Measurements from ENCODE around the gene AKAP13.

AKAP13 gene

DNA sequence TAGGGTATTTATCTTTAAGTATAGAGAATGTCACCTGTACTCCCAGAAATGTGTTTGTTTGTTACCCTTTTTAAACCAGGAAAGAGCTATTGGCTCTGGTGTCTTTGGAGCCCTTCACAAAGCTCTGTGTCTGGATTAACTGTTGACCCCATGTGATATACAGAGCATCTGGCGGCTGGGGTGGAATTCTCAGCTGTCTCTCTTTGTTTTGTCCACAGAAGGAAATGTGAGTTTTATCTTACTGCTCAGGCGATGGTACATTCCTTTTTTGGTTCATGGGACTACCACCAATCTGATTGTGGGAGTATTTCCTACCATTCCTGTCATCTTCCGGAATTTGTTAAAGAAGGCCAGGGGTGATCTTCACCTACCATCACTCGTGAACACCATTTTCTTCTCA is 120.3 kb downstream of the AKAP13 start:
- H3F3A ChIP-seq (ENCODE audit: insufficient read depth) = peaks cover 39% of the 10 kb centered on the region
- H3K9ac ChIP-seq (ENCODE audit: low read length) = no peak overlapping the region
- H3K9me3 ChIP-seq (ENCODE audit: insufficient read depth, low read length) = no peaks in the 10 kb centered on the region
- H3K27me3 ChIP-seq (ENCODE audit: low read length) = no peaks in the 10 kb centered on the region
- H3K79me2 ChIP-seq (ENCODE audit: insufficient read depth, low read length) = peaks cover 100% of the 10 kb centered on the region
- no peak for TF ChIP-seq EZH2phosphoT487 (conservative IDR thresholded peaks at IDR 0.05; ENCODE audit: low read length)
- TF ChIP-seq, protein P1, sequence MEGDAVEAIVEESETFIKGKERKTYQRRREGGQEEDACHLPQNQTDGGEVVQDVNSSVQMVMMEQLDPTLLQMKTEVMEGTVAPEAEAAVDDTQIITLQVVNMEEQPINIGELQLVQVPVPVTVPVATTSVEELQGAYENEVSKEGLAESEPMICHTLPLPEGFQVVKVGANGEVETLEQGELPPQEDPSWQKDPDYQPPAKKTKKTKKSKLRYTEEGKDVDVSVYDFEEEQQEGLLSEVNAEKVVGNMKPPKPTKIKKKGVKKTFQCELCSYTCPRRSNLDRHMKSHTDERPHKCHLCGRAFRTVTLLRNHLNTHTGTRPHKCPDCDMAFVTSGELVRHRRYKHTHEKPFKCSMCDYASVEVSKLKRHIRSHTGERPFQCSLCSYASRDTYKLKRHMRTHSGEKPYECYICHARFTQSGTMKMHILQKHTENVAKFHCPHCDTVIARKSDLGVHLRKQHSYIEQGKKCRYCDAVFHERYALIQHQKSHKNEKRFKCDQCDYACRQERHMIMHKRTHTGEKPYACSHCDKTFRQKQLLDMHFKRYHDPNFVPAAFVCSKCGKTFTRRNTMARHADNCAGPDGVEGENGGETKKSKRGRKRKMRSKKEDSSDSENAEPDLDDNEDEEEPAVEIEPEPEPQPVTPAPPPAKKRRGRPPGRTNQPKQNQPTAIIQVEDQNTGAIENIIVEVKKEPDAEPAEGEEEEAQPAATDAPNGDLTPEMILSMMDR (IDR thresholded peaks at IDR 0.05; ENCODE audit: insufficient read depth, low read length, poor library complexity, severe bottlenecking) = no peak
- no peak overlapping the region for H3K4me3 ChIP-seq (ENCODE audit: insufficient read depth, low read length, poor library complexity, severe bottlenecking)
- no peak overlapping the region for H3K4me2 ChIP-seq (ENCODE audit: low read depth, low read length, poor library complexity, severe bottlenecking)
- H3K9me2 ChIP-seq (replicated peaks; ENCODE audit: insufficient read depth, low read length) = no peaks in the 10 kb centered on the region
- H4K20me1 ChIP-seq (ENCODE audit: low read depth, low read length) = 0 out of 2 replicates have a peak, but pooled peaks cover 4% of the 10 kb centered on the region
- no peak overlapping the region for H2AFZ ChIP-seq (ENCODE audit: low read depth, low read length, severe bottlenecking)
- H3K27ac ChIP-seq (ENCODE audit: low read depth, low read length) = no peak overlapping the region
- no peaks in the 10 kb centered on the region for H3K36me3 ChIP-seq (ENCODE audit: low read length)

DNA sequence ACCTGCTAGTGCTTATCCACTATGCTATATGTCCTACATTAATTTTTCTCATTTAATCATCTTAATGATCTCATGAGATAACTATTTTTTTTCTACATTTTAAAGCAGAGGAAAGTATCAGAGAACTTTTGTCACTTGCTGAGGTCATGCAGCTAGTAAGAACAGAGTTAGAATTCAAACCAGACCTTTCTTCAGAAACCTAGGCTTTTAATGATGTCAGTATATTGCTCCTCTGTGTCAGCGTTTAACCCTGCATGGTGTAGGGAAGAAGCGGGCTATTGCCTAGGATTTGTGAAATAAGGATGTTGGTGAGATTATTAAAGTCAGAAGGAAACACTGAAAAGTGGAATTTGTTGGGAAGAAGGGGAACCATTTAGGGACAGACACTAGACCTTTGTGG is 121.2 kb downstream of the AKAP13 start:
- Histone ChIP-seq H3F3A (ENCODE audit: insufficient read depth) (peaks cover 39% of the 10 kb centered on the region), H3K4me3 (ENCODE audit: insufficient read depth, low read length, poor library complexity, severe bottlenecking) (no peak overlapping the region), H3K9ac (ENCODE audit: low read length) (no peak overlapping the region), H3K27me3 (ENCODE audit: low read length) (no peaks in the 10 kb centered on the region), H4K20me1 (ENCODE audit: low read depth, low read length) (0 out of 2 replicates have a peak, but pooled peaks cover 4% of the 10 kb centered on the region), H3K79me2 (ENCODE audit: insufficient read depth, low read length) (peaks cover 100% of the 10 kb centered on the region), H3K36me3 (ENCODE audit: low read length) (no peaks in the 10 kb centered on the region), H2AFZ (ENCODE audit: low read depth, low read length, severe bottlenecking) (no peak overlapping the region), H3K4me2 (ENCODE audit: low read depth, low read length, poor library complexity, severe bottlenecking) (no peak overlapping the region), H3K9me3 (ENCODE audit: insufficient read depth, low read length) (no peaks in the 10 kb centered on the region), H3K27ac (ENCODE audit: low read depth, low read length) (no peak overlapping the region), H3K9me2 (replicated peaks; ENCODE audit: insufficient read depth, low read length) (no peaks in the 10 kb centered on the region)
- no peak for TF ChIP-seq EZH2phosphoT487 (conservative IDR thresholded peaks at IDR 0.05; ENCODE audit: low read length)
- TF ChIP-seq, protein P1 (IDR thresholded peaks at IDR 0.05; ENCODE audit: insufficient read depth, low read length, poor library complexity, severe bottlenecking) = no peak

DNA sequence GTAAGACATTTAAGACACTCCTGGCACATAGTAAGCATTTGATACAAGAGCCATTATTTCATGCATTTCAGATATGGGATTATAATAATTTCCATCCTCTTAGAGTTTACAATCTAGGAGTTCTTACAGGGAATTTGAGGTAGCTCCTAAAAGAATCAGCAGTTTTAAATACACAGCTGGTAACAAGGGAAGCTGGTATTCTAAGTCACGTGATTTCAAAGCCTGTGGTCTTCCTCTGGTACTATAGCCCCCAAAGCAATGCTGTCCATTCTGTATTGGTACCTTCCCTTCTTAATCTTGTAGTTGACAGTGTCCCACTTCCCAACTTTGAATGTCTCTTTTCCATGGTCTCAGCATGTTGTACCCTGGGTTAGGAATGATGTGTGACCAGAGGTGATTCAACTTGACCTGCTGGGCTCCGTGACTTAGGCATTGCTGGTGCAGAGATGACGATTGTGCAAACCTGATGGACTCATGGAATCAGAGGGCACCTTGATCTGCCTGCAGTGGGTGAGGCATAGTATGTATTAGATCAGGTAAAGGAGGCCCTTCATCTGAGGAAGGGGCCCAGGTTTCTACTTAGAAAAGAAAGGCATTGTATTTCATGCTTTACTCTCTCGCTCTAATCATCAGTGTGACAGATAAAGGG is 122.9 kb downstream of the AKAP13 start:
- Histone ChIP-seq H3K27ac (ENCODE audit: low read depth, low read length) (peak overlapping the region; percentile 77), H3K9me3 (ENCODE audit: insufficient read depth, low read length) (no peaks in the 10 kb centered on the region), H3K9me2 (replicated peaks; ENCODE audit: insufficient read depth, low read length) (no peaks in the 10 kb centered on the region), H3K36me3 (ENCODE audit: low read length) (no peaks in the 10 kb centered on the region), H3K4me3 (ENCODE audit: insufficient read depth, low read length, poor library complexity, severe bottlenecking) (no peak overlapping the region), H2AFZ (ENCODE audit: low read depth, low read length, severe bottlenecking) (no peak overlapping the region), H3F3A (ENCODE audit: insufficient read depth) (peaks cover 39% of the 10 kb centered on the region), H3K9ac (ENCODE audit: low read length) (peak overlapping the region; percentile 26), H4K20me1 (ENCODE audit: low read depth, low read length) (0 out of 2 replicates have a peak, but pooled peaks cover 4% of the 10 kb centered on the region), H3K4me2 (ENCODE audit: low read depth, low read length, poor library complexity, severe bottlenecking) (peak overlapping the region; percentile 40), H3K27me3 (ENCODE audit: low read length) (no peaks in the 10 kb centered on the region), H3K79me2 (ENCODE audit: insufficient read depth, low read length) (peaks cover 100% of the 10 kb centered on the region)
- TF ChIP-seq, protein P1 (IDR thresholded peaks at IDR 0.05; ENCODE audit: insufficient read depth, low read length, poor library complexity, severe bottlenecking) = no peak
- no peak for TF ChIP-seq EZH2phosphoT487 (conservative IDR thresholded peaks at IDR 0.05; ENCODE audit: low read length)

Measured in SU-DHL-6 (cell line).